HepG2 (cell line): Measurements from ENCODE around the gene ARL16. TPM values are rescaled to one million over a fixed set of nuclear protein-coding genes. Genes with fewer than 3 reads are reported as not detected.
A peak's percentile ranks its signal among the peaks of the same experiment; 100 is the strongest.

Experiments used
- ARID4A ChIP-seq: sonication (generic); formaldehyde crosslinking; IDR thresholded peaks from 2 replicates; pipeline ENCODE4 v1.5.0; 2020; ENCODE audit warnings: mild to moderate bottlenecking, missing genetic modification reagents, borderline replicate concordance
- ARNTL ChIP-seq: sonication (generic); formaldehyde crosslinking; IDR thresholded peaks from 2 replicates; pipeline ENCODE4 v1.4.0; 2020; ENCODE audit warnings: mild to moderate bottlenecking, missing genetic modification reagents
- MIER3 ChIP-seq: IDR thresholded peaks from 2 replicates; pipeline ENCODE4 v1.6.1; 2016; ENCODE audit warnings: missing compliant biosample characterization, borderline replicate concordance
- PBX3 ChIP-seq: sonication (generic); formaldehyde crosslinking; IDR thresholded peaks from 2 replicates; pipeline ENCODE4 v1.8.1; 2023; ENCODE audit warnings: missing genetic modification reagents, inconsistent platforms, borderline replicate concordance
- SALL1 ChIP-seq: sonication (generic); formaldehyde crosslinking; IDR thresholded peaks from 2 replicates; pipeline ENCODE4 v1.8.0; 2022; ENCODE audit warnings: mild to moderate bottlenecking, missing genetic modification reagents
- SP1 ChIP-seq, 2 experiments: fragments of 450-650 bp in 1 of 2; sonication (generic) in 1 of 2; formaldehyde crosslinking in 1 of 2; IDR thresholded peaks; 2 replicates each; pipeline versions ENCODE4 v1.4.0 to v1.6.1; 2016 to 2020; ENCODE audit warnings: missing genetic modification reagents in 1 of 2
- TBX2 ChIP-seq: sonication (generic); formaldehyde crosslinking; IDR thresholded peaks from 2 replicates; pipeline ENCODE4 v1.5.0; 2020; ENCODE audit warnings: missing genetic modification reagents, mild to moderate bottlenecking, borderline replicate concordance
- ZFYVE20 ChIP-seq: sonication (generic); formaldehyde crosslinking; IDR thresholded peaks from 2 replicates; pipeline ENCODE4 v1.8.0; 2023; ENCODE audit warnings: low read depth, mild to moderate bottlenecking, moderate library complexity, missing genetic modification reagents, borderline replicate concordance
- ZNF121 ChIP-seq: sonication (generic); formaldehyde crosslinking; IDR thresholded peaks from 2 replicates; pipeline ENCODE4 v1.5.0; 2020; ENCODE audit warnings: mild to moderate bottlenecking, missing genetic modification reagents
- ZNF251 ChIP-seq: sonication (generic); formaldehyde crosslinking; IDR thresholded peaks from 2 replicates; pipeline ENCODE4 v1.9.0; 2021; ENCODE audit warnings: mild to moderate bottlenecking, missing genetic modification reagents
- ZNF253 ChIP-seq: sonication (generic); formaldehyde crosslinking; IDR thresholded peaks from 2 replicates; pipeline ENCODE4 v1.8.0; 2022; ENCODE audit warnings: mild to moderate bottlenecking, missing genetic modification reagents, borderline replicate concordance
- ZNF44 ChIP-seq: sonication (generic); formaldehyde crosslinking; IDR thresholded peaks from 2 replicates; pipeline ENCODE4 v1.5.1; 2020; ENCODE audit warnings: mild to moderate bottlenecking, missing genetic modification reagents
- polyA plus RNA-seq, 8 experiments: library from polyadenylated mRNA; depleted of rRNA in 3 of 8; stranded (reverse) in 7 of 8; unstranded in 1 of 8; fragments of >200 nt; fragmentation: Illumina TruSeq in 4 of 8; extraction: Trizol in 4 of 8; gene quantifications; 2 replicates each; pipeline versions ENCODE4 v1.2.1 to v1.2.3, GENCODE V29; 2011 to 2016; ENCODE audit warnings: low read depth in 4 of 8, missing spikeins in 1 of 8, mixed read lengths in 1 of 8; ENCODE audit not compliant: insufficient read depth in 1 of 8
- total RNA-seq, 5 experiments: library from RNA; depleted of rRNA; stranded (reverse); fragments of >200 nt; fragmentation: Illumina TruSeq; extraction: Trizol; gene quantifications; 2 replicates each; pipeline ENCODE4 v1.2.3, GENCODE V29; 2016; ENCODE audit warnings: low read depth in 1 of 5
- TF ChIP-seq, protein P1 (sequence below): sonication (generic); formaldehyde crosslinking; IDR thresholded peaks from 2 replicates; pipeline ENCODE4 v1.4.0; 2020; ENCODE audit warnings: missing genetic modification reagents, mild to moderate bottlenecking, borderline replicate concordance
- TF ChIP-seq, protein P2 (sequence below): sonication (generic); formaldehyde crosslinking; IDR thresholded peaks from 2 replicates; pipeline ENCODE4 v1.5.1; 2020; ENCODE audit warnings: missing genetic modification reagents, mild to moderate bottlenecking, borderline replicate concordance
- TF ChIP-seq, protein P3 (sequence below): sonication (generic); formaldehyde crosslinking; IDR thresholded peaks from 2 replicates; pipeline ENCODE4 v1.5.0; 2020; ENCODE audit warnings: missing genetic modification reagents

The ARL16 gene
- total and polyA plus RNA-seq, 2 of the 13 experiments (the other 11 are each of a cell fraction or from before 2014, with no cell fraction given) = 20.8 to 30.8 TPM

- TF ChIP-seq, protein P1, sequence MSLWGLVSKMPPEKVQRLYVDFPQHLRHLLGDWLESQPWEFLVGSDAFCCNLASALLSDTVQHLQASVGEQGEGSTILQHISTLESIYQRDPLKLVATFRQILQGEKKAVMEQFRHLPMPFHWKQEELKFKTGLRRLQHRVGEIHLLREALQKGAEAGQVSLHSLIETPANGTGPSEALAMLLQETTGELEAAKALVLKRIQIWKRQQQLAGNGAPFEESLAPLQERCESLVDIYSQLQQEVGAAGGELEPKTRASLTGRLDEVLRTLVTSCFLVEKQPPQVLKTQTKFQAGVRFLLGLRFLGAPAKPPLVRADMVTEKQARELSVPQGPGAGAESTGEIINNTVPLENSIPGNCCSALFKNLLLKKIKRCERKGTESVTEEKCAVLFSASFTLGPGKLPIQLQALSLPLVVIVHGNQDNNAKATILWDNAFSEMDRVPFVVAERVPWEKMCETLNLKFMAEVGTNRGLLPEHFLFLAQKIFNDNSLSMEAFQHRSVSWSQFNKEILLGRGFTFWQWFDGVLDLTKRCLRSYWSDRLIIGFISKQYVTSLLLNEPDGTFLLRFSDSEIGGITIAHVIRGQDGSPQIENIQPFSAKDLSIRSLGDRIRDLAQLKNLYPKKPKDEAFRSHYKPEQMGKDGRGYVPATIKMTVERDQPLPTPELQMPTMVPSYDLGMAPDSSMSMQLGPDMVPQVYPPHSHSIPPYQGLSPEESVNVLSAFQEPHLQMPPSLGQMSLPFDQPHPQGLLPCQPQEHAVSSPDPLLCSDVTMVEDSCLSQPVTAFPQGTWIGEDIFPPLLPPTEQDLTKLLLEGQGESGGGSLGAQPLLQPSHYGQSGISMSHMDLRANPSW (CRISPR knock-in tag) = no peak; the same call in 1 of the 2 replicates
- 0 out of 2 replicates have a peak, but pooled peaks have one; percentile 31 for TF ChIP-seq ZNF44 (CRISPR knock-in tag)
- TF ChIP-seq SALL1 = peak; percentile 90
- peak; percentile 82 for TF ChIP-seq ARNTL
- no peak for TF ChIP-seq ZNF121 (CRISPR knock-in tag)
- TF ChIP-seq TBX2 (CRISPR knock-in tag) = peak; percentile 94
- no peak for TF ChIP-seq SP1 (IDR thresholded peaks at IDR 0.05)
- TF ChIP-seq SP1 (CRISPR knock-in tag; IDR thresholded peaks at IDR 0.05) = peak; percentile 69
- peak; percentile 89 for TF ChIP-seq ZNF253
- 0 out of 2 replicates have a peak, but pooled peaks have one; percentile 71 for TF ChIP-seq ZNF251
- TF ChIP-seq, protein P2, sequence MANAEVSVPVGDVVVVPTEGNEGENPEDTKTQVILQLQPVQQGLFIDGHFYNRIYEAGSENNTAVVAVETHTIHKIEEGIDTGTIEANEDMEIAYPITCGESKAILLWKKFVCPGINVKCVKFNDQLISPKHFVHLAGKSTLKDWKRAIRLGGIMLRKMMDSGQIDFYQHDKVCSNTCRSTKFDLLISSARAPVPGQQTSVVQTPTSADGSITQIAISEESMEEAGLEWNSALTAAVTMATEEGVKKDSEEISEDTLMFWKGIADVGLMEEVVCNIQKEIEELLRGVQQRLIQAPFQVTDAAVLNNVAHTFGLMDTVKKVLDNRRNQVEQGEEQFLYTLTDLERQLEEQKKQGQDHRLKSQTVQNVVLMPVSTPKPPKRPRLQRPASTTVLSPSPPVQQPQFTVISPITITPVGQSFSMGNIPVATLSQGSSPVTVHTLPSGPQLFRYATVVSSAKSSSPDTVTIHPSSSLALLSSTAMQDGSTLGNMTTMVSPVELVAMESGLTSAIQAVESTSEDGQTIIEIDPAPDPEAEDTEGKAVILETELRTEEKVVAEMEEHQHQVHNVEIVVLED (CRISPR knock-in tag) = peak; percentile 94
- peak; percentile 99 for TF ChIP-seq ARID4A (CRISPR knock-in tag)
- peak; percentile 72; the same call in 1 of the 2 replicates for TF ChIP-seq PBX3 (CRISPR knock-in tag)
- TF ChIP-seq, protein P3, sequence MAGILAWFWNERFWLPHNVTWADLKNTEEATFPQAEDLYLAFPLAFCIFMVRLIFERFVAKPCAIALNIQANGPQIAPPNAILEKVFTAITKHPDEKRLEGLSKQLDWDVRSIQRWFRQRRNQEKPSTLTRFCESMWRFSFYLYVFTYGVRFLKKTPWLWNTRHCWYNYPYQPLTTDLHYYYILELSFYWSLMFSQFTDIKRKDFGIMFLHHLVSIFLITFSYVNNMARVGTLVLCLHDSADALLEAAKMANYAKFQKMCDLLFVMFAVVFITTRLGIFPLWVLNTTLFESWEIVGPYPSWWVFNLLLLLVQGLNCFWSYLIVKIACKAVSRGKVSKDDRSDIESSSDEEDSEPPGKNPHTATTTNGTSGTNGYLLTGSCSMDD (CRISPR knock-in tag) = no peak
- peak; percentile 85; the same call in 1 of the 2 replicates for TF ChIP-seq ZFYVE20 (CRISPR knock-in tag)
- TF ChIP-seq MIER3 (CRISPR knock-in tag) = peak; percentile 96
Measured at GRCh38 chr17:81702934-81703746, 19.5 kb upstream of the ARL16 start, which contains the start of gene MRPL12 (continued).
